GM19452 (cell line): ENCODE measurements around the gene C6orf141.

Experiments
- ATAC-seq: cut with Tn5 transposase; IDR thresholded peaks from one replicate; pipeline ENCODE4 v1.9.1; 2021; ENCODE audit not compliant: unreplicated experiment

The C6orf141 gene

GRCh38 chr6:49550492-49551077 is at the start of gene C6orf141:
Gene C6orf141, plus strand, starts transcription at chr6:49550668. Its CDS starts 125 bp downstream, at chr6:49550793.
- peak; percentile 72 for ATAC-seq

GRCh38 chr6:49504666-49505065 is 45.8 kb upstream of the C6orf141 start:
- ATAC-seq, result no peak

GRCh38 chr6:49506569-49507111 is 43.8 kb upstream of the C6orf141 start:
- ATAC-seq, result no peak

GRCh38 chr6:49509342-49509741 is 41.1 kb upstream of the C6orf141 start:
- no peak for ATAC-seq

GRCh38 chr6:49513153-49513989 is 37.1 kb upstream of the C6orf141 start:
- no peak for ATAC-seq

GRCh38 chr6:49514571-49515484 is 35.6 kb upstream of the C6orf141 start:
- ATAC-seq, result no peak

- no peak for ATAC-seq
Measured at GRCh38 chr6:49515485-49516146, 34.9 kb upstream of the C6orf141 start.

- ATAC-seq, result no peak
Measured at GRCh38 chr6:49516147-49516505, 34.3 kb upstream of the C6orf141 start.

- ATAC-seq, result no peak
Measured at GRCh38 chr6:49517919-49518318, 32.5 kb upstream of the C6orf141 start.

- no peak for ATAC-seq
Measured at GRCh38 chr6:49519660-49520059, 30.8 kb upstream of the C6orf141 start.

GRCh38 chr6:49522710-49523593 is 27.5 kb upstream of the C6orf141 start:
- no peak for ATAC-seq

GRCh38 chr6:49523901-49524300 is 26.6 kb upstream of the C6orf141 start:
- no peak for ATAC-seq

GRCh38 chr6:49524541-49524940 is 25.9 kb upstream of the C6orf141 start:
- no peak for ATAC-seq

- no peak for ATAC-seq
Measured at GRCh38 chr6:49526598-49526997, 23.9 kb upstream of the C6orf141 start.

- no peak for ATAC-seq
Measured at GRCh38 chr6:49527320-49527719, 23.1 kb upstream of the C6orf141 start.

GRCh38 chr6:49528571-49528970 is 21.9 kb upstream of the C6orf141 start:
- ATAC-seq, result no peak

GRCh38 chr6:49530141-49530776 is 20.2 kb upstream of the C6orf141 start:
- ATAC-seq, result no peak

- peak; percentile 88 for ATAC-seq
Measured at GRCh38 chr6:49531774-49532569, 18.5 kb upstream of the C6orf141 start.
